Ecto neural progenitor cell (in vitro differentiated cells): Measurements from ENCODE around the gene STXBP1.
"Not testable (repeated sequence)": the region's sequence is repeated elsewhere in the genome, so short reads cannot be mapped to it uniquely, and the experiment has no call there.

Experiments used
- DNase-seq: peaks from one replicate; pipeline ENCODE4 v3.0.0-alpha.2; 2018; ENCODE audit warnings: low spot score

The STXBP1 gene

DNA sequence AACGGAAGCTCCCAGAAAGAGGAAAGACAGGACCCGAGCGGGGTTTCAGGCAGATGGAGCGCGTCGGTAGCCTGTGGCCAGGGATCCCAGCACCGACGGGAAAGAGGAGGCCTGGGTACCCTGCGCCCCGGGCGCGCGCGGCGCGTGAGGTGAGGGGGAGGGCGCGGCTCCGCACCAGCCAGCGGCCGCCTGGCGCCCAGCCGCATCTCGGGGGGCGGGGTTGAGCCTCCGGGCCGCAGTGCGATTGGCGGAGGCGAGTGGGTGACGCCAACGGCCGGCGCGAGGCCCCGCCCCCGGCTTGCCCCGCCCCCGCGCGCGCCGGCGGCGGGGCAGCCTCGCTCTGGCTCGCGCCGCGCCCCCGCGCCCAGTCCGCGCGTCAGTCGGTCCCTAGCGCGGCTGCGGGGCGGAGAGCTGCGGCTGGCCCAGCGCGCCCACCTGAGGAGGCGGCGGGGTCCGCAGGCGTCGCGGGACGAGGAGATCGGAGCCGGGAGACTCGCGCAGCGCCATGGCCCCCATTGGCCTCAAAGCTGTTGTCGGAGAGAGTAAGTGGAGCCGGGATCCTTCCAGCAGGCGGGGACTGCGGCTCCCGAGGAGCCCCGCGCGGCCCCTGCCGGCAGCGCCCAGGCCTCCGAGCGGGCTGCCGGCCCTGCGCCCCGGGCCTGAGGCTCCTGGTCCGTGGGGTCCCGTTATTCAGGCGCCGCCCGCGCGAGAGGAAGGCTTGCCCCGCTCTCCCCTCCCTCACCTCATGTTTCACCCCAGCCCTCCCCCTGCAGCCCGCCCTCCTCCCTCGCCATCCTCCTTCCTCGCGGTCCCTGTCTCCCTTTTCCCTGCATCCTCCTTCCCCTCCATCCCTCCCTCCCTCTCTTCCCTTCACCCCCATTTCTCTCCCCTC is at the start of gene STXBP1:
Gene STXBP1, plus strand, starts transcription at position 379 of the 892 bp plus-strand sequence. Its CDS starts 127 bp downstream, at position 506.
- DNase-seq, result peak; percentile 93

DNA sequence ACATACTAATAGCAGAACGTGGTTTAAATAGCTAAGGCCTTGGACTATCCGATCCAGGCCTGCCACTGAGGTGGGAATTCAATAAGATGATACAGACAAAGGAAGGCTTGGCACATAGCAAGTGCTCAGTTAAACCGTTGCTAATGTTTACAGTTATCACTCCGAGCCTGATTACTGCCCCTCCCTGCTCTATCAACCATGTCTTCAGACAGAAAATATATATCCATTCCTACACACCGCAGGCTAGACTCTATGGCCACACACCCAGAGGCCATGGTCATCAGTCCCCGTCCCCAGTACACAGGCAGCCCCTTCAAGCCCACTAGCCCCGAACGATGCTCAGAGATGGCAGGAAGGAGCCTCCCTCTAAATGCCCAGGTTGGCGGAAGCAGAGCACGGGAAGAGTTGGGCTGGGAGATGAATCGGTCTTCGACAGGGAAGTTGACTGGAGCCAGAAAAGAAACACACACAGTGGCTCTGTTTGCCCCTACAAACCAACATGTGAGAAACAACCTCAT is 49.7 kb upstream of the STXBP1 start:
- DNase-seq, result no peak

DNA sequence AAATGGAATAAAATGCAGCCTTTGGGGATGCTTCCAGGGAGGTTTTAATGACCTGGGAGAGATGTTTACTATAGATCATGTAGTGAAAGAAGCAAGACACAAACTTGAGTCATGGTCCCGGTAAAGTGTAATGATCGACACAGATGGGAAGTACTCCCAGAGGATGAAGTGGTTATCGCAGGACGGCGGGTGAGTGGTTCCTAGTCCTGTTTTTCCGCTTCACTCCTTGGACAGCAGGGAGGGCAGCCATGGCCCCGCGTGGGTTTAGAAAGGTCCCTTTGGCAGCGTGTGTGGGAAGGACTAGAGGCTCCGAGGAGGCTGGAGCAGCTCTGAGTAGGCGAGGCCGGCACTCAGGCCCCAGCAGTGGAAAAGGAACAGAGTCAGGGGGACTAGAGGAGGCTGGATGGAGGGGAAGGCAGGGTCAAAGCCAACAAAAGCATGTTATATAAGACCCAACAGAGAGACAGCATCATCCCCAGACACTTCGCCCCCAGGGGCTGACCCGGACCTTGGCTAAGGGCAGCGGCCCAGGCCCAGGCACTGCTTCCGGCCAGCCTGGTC is 49.2 kb upstream of the STXBP1 start:
- no peak for DNase-seq

- DNase-seq, result no peak
Measured at GRCh38 chr9:127563579-127563978, 48.5 kb upstream of the STXBP1 start.

GRCh38 chr9:127565231-127565630 is 46.8 kb upstream of the STXBP1 start:
- no peak for DNase-seq

DNA sequence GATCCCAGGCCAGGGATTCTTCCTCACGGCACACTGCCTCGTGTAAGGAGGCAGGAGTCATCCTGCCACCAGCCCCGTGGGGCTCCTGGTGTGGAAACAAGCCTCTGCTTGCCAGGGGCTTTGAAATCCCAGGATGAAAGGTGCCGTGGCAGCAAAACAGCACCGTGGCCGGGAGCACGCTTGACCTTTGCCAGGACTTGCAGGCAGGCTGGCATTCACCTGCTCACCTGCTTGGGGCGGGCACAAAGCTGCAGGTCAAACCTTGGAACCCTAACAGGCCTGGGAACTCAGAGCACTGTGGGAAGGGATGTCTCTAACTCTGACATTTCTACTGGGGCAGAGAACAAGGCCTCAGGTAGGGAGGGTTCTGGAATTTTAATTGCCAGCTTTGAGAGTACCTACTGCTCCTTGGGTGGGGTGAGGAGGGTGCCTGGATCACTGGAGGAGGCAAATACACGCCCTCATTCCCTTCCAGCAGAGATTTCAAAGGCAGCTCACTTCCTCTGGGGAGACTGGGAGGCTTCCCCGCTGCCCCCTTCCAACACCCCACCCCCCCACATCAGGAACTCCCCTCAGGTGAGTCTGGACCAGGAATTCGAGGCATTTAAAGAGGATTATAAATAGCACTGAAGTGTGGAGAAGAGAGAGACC is 45.6 kb upstream of the STXBP1 start:
- DNase-seq, result no peak

GRCh38 chr9:127567035-127567729 is 44.9 kb upstream of the STXBP1 start:
- no peak for DNase-seq

GRCh38 chr9:127567730-127568617 is 44.1 kb upstream of the STXBP1 start:
- DNase-seq, result peak; percentile 70

DNA sequence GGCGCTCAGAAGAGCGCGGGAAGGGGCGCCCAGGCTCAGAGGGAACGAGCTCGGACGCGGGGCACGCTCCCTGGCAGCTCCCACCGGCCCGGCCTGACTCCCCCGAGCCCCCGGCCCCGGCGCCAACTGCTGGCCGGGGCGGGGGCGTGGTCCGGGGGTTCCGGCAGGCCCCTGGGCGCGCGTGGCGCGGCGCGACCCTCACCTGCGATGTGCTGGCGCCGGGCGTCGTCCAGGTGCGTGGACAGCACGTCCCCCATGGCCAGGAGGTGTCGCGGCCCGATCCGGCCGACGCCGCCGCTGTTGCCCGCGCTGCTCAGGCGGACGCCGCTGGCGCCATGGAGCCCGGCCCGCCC is 43.5 kb upstream of the STXBP1 start:
- no peak for DNase-seq

DNA sequence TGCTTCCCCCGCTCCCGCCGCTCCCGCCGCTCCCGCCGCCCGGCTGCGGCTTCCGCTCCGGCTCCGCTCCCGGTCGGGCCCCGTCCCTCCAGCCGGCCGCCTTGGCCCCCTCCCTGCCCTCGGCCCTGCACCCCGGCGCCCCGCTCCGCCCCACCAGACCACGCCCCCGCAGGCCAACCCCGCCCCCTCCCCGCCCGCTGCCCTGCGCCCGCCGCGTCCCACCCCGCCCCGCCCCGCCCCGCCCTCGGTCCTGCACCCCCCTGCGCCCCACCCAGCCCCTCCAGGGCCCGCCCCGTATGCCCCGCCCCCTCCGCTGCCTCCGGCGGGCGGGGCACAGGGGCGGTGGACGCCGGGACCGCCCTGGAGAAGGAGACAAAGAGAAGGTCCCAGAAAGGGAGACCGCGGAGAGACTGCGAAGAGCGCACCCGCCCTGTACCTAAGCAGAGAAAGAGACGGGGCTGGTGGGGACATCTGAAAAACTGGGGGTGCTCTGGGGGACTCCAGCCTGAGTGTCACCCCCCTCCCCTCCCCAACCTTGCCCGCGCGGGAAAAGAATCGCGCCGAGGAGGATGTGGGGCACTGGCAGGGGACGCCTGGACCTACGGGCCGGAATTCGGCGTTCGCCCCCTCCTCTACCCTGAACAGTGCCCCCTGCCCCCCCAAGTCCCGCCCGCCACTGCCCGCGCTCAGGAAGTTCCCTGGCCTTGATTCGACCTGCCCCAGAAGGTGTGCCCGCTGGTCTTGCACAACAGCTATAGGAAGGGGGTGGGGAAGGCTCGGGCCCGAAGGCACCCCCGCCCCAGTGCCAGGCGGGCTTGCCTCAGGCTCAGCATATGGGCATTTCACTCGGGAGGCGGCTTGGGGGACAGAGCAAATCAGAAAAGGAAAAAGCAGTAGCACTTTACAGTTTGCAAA is 42.8 kb upstream of the STXBP1 start:
- DNase-seq, result peak; percentile 94

DNA sequence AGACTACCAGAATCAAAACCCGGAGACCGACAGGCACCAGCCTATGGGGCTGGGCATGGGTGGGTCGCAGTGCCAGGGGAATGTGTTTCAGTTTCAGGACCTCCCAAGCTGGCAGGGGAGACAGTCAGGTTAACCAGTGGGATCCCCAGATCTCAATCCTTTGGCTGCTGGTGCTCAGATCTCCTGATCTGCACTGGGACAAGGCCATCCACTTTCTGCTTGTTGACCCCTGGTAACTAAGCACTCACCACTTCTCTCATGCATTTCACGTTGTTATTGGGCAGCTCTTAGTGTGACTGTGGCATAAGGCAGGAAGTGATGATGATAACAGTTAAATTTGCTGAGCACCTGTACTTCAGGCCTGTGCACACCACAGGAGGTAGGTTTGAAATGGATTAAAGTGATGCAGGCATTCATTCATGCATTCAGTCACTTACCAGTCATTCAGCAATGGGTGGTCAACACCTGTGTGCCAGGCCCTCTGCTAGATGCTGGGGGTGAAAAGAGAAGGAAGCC is 42.1 kb upstream of the STXBP1 start:
- no peak for DNase-seq

DNA sequence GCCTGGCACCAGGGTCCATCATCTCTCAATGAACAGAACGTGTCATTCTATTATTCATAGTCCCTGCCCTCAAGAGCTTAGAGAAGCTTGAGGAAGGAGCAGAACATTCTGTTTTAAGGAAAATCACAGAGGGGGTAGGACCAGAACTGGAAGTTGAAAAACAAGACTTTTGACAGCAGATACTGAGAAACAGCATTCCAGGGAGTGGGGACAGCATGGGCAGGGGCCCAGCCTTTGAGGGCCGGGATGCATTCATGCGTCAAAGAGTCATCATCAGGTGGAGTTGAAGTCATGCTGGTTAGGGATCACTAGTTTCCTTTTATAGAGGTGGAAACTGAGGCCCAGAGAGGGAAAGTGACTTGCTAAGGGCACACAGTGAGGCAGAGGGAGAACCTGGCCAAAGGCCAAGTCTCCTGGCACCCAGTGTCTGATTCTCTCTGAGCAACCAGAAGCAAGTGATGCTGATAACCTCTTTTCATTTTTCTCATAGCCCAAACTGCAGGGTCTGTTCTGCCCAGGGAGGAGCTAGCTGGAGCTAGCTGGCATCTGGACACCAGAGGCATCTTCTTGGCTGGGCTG is 41.5 kb upstream of the STXBP1 start:
- DNase-seq, result no peak

- DNase-seq, result no peak
Measured at GRCh38 chr9:127571971-127572370, 40.1 kb upstream of the STXBP1 start.

- no peak for DNase-seq
Measured at GRCh38 chr9:127572961-127573721, 38.9 kb upstream of the STXBP1 start.

DNA sequence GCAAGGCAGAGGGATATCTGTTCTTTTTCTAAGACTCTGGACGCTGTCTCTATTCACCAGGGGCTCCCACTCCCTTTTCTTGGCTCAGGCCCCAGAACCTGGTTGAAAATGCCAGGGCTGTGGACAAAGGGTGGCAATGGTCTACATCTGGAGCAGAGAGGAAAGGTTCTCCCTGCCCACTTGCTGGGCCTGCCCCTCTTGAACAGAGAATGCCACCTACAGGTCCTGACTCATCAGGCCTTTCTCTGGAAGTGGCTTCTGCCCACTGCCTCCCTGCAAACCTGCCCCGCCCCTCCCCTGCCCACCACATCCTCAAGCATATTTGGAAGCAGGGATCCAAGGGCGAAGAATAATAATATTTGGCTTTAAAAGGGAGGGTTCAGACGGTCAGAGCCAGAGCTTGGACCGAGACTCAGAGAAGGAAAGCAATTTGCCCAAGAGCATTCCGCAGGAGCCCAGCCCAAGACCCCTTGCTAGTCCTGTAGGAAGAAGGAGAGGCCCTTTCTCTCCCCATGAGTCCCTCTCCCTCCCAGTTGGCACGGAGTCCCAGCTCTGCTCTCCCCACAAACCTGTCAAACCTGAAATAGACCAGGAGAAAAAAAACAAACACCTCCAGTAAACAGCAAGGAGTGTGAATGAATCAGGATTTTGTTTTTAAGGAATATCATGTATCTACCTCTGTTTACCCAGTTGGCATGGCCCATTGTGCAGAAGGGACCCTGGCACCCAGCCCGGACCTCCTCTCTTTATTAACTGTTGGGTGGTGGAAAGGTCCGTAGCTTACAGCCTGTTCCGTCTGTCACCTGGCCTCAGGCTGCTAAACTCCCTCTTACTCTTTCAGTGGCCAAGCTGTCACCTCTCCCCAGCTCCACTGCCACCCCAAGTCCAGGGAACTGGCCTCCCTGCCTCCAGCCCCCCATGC is 37.7 kb upstream of the STXBP1 start:
- no peak for DNase-seq

DNA sequence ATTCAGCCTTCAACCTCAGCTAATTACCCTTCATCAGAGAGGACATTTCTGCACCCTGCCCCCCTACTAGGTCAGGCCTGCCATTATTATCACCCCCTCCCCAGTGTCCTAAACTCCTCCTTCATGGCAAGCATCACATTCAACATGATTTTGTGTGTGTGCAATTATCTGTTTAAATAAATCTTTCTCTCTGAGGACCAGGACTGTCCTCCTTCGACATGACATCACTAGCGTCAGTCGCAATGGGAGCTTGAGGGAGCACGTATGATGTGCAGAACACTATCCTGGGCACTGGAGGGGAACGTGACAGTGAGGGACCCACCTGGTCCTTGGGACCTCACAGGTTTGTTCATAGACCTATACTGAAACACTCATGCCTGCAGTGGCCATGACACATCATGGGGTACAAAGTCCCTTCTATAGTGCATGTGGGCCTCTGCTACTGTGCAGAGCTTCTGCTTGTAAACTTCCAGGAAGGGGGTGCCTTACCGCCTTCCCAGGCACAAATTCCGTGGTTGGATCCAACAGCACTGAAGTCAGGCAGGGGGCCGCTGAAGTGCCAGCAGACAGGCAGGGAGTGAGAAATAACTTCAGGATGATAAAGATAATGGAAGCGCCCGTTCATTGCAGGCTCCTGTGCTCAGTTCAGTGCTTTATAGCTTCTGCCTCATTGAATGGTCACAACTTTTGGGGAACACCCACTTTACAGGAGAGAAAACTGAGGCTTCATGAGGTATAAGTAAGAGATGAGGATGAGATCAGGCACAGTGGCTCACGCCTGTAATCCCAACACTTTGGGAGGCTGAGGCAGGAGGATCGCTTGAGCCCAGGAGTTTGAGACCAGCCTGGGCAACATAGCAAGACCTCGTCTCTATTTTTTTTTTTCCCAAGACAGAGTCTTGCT is 36.0 kb upstream of the STXBP1 start:
- no peak for DNase-seq

DNA sequence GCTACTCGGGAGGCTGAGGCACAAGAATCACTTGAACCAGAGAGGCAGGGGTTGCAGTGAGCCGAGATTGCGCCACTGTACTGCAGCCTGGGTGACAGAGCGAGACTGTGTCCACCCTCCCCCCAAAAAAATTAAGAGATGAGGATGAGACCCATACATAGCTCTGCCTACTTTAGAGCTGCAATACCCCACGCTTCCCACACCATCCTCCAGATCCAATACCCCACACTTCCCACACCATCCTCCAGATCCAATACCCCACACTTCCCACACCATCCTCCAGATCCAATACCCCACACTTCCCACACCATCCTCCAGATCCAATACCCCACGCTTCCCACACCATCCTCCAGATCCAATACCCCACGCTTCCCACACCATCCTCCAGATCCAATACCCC is 34.9 kb upstream of the STXBP1 start:
- not testable (repeated sequence) for DNase-seq
